UCSD-AML1 (cell line): ENCODE results near the gene TAS2R14.

Experiments used
- DNase-seq: peaks from one replicate; lab custom pipeline; 2025; ENCODE audit not compliant: unreplicated experiment; lab: John Stamatoyannopoulos, UW

The TAS2R14 gene, protein sequence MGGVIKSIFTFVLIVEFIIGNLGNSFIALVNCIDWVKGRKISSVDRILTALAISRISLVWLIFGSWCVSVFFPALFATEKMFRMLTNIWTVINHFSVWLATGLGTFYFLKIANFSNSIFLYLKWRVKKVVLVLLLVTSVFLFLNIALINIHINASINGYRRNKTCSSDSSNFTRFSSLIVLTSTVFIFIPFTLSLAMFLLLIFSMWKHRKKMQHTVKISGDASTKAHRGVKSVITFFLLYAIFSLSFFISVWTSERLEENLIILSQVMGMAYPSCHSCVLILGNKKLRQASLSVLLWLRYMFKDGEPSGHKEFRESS

DNA sequence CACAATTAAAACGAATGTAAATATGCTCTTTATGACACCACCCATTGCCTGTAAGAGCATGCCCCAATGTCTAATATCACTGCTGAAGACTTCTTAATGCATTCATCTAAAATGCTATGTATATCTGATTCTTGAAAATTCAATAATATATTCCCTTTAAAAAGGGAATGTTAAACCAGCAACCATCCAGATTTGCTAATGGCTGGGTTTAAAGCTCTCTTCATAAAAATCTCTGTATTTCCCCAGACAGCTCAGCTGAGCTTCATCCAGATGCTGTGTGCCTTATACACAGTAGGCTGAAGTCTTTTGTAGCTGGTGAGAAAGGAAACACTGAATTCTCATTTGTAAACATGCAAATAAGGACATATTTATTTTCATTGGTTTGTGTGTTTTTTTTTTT, at the start of gene TAS2R14:
TSS of gene TAS2R14 (minus strand) at position 101 of the 400 bp plus-strand sequence. CDS start at position 45, 56 bp downstream.
- no peak for DNase-seq

DNA sequence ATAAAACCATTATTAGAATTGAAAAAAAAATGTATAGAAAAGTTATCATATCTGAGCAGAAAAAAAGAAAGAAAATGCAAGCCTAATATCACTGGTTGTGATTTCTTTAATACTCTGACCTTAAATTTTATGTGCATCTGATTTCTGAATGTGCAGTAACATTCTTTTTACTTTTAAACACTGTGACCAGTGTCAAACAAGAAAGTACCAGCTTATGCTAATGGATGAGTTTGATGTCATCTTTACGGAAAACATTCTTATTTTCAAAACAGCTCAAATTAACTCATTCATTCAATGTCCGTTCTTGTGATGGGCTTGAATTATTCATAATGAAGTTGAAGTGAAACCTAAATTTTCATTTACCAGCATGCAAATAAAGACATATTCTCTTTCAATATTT, 47.7 kb upstream of the TAS2R14 start, which contains the start of gene TAS2R50:
TSS of gene TAS2R50 (minus strand) at position 101 of the 400 bp plus-strand sequence. CDS start at position 49, 52 bp downstream.
- DNase-seq: no peak

DNA sequence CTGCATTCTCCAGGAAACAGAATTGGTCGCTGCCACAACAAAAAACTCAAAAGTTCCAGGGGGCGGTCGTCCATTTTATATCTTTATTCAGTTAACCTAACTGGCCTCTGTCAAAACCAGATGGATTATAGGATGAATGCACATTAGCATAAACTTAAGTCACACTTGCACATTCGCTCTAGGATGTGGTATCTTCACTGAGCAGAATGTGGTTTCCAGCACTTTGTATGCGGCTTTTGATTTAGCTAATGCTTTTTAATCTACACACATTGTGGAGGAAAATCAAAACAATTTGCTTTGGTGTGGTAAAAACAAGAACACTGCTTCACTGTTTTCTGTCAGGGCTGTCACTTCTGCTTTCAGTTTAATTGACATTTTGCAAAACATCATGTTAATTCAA, 43.2 kb upstream of the TAS2R14 start:
- no peak for DNase-seq

DNA sequence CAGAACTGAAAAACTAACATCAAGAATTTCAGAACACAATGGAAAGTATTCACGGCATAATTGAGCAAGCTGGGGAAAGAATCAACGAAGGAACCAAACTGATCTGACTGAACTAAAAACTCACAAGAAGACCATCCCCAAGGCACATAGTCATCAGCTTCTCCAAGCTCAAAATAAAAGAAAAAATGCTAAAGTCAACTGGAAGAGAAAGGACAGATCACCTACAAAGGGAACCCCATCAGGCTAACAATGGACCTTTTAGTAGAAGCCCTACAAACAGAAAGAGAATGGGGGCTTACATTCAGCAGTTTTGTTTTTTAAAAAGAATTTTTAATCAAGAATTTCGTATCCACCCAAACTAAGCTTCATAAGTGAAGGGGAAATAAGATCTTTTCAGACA, 35.9 kb upstream of the TAS2R14 start:
- no peak for DNase-seq

DNA sequence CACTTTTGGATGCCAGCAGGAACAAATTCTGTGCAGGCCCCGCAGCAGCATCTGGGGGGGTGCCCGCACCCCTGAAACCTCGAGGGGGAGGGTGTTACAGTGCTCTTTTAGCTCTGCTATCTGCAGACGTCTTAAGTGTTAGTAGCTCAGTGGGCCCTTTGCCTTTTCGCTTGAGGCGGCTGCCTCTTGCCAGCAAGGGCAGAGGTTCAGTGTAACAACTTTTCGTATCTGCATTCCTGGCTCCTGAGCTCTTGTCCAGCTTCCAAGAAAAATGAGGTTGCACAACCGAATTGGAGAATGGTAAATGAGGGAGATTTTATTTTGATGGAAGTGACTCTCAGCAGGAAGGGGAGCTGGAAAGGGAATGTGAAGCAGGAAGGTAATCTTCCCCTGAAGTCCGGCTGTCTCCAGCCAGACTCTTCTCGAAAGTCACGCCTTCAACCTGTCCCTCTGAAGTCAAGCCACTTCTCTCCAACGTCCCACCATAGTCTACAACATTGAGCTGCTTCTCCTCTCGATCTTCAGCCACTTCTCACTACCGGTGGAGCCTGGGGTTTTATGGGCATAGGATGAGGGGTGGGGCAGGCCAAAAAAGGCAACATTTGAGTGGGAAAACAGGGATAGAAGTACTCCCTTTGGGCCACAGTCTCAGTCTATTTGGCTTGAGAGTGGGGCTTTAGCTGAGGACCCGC, 29.8 kb upstream of the TAS2R14 start:
- no peak for DNase-seq

DNA sequence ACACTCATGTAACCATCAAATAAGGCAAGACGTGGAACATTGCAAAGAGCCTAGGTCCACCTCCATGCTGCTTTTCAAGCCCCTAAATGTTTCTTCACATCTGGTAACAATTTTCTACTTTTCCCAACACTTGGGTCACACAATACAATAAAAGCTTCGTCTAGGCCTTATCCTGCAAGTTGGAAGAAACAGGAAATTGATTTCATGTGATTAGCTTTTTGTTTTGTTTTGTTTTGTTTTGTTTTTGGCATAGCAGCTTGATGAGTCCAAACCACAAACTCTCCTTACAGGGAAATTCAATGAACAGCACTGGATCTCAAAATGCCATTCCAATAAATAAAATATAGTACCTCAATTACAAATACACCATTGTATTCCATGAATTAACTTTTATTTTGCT, 28.3 kb upstream of the TAS2R14 start:
- DNase-seq: no peak

DNA sequence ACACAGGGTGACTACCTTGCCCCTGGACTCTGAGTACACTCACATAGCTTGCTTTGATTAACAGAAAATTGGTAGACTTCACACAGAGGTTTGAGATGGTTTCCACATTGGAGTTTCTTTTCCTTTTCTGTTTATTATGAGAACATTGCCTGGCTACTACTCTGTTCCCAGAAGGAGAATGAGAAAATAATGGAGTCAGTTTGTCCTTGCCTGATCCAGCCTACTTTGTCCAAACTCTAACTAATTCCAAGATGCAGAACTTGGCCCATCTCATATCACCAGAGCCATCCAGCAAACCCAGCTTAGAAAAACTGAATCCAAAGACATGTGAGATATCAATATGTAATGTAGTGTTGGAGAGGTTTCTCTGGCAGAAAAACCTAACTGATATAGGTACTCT, 27.3 kb upstream of the TAS2R14 start:
- no peak for DNase-seq

DNA sequence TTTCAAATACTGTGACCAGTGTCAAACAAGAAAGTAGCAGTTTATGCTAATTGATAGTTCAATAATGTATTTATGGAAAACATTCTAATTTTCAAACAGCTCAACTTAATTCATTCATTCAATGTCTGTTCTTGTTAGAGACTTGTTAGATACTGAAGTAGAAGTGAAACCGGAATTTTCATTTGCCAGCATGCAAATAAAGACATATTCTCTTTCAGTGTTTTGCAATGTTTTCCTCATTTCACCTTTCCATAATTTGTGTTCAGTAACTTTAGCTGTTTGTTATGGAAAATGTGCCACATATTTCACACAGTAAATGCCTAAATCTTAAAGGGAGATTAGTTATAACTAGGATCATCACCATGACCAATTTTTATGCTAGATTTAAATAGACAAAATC, 26.4 kb upstream of the TAS2R14 start:
- no peak for DNase-seq

DNA sequence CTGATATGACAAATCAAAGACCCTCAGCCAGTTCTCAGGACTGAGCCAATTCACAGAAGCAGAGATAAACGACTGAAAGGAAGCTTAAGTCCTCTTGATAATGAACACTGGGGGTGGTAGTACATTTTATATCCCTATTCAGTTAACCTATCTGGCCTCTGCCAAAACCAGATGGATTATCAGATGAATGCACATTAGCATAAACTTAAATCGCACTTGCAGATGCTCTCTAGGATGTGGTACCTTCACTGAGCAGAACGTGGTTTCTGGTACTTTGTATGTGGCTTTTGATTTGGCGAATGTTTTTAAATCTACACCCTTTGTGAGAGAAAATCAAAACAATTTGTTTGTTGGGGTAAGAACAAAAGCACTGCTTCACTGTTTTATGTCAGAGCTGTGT, 21.1 kb upstream of the TAS2R14 start:
- no peak for DNase-seq

DNA sequence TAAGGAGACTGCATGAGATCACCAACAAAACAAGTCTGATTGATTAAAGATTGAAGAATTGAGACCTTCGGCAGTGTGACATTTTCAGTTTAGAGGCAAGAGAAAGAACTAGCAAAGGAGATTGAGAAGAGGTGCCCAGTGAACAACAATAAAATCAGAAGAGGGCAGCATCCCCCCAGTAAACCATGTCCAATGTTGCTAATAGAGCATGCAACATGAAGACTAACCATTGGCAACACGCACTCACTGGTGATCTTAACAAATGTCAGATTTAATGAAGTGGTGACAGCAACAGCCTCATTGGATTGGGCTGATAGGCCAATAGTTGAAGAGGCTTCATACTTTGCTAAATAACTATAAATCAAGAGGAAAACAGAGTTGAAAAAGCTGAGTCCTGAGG, 20.7 kb upstream of the TAS2R14 start:
- no peak for DNase-seq

DNA sequence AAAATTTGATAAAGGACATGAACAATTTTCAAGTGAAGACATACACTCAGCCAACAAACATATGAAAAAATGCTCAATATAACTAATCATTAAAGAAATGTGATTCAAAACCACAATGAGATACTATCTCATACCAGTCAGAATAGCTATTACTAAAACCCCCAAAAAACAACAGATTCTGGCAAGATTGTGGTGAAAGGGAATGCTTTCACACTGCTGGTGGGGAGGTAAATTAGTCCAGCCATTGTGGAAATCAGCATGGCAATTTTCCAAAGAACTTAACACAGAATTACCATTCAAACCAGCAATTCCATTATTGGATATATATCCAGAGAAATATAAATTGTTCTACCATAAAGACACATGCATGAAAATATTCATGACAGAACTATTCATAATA, 18.7 kb upstream of the TAS2R14 start:
- DNase-seq: no peak

DNA sequence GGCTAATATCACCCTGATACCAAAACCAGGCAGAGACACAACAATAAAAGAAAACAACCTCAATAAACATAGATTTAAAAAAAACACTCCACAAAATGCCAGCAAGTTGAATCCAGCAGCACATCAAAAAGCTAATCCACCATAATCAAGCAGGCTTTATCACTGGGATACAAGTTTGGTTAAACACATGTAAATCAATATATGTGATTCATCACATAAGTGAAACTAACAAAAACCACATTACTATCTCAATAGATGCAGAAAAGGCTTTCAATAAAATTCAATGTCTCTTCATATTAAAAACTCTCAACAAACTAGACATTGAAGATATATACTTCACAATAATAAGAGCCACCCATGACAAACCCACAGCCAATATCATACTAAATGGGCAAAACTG, 17.0 kb upstream of the TAS2R14 start:
- DNase-seq: no peak

DNA sequence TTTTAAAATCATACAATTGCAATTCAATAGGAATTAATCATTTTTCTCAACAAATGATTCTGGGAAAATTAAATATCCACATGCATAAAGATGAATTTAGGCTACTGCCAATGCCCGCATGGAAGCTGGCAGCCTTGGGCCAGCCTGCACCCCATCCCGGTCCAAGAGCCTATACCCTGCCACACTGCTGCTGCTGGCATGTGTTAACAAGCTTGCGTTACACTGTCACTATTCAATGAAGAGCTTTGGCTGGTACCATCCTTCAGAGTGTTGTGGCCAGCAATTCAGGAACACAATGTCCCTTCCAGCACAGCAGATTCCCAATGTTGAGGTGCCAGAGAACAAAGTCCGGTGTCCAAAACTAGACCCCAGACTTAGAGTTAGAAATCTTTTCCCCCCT, 13.6 kb upstream of the TAS2R14 start:
- DNase-seq: no peak

DNA sequence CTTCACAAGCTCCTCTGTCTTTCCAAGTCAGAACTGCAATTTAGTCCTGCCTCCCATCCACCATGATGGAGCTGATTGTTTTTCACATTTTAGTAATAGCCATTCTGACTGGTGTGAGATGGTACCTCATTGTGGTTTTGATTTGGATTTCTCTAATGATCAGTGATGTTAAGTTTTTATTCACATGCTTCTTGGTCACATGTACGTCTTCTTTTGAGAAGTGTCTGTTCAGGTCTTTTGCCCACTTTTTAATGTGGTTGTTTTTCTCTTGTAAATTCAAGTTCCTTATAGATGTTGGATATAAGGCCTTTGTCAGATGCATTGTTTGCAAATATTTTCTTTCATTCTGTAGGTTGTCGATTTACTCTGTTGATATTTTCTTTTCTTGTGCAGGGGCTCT, 4.1 kb upstream of the TAS2R14 start:
- DNase-seq: no peak

DNA sequence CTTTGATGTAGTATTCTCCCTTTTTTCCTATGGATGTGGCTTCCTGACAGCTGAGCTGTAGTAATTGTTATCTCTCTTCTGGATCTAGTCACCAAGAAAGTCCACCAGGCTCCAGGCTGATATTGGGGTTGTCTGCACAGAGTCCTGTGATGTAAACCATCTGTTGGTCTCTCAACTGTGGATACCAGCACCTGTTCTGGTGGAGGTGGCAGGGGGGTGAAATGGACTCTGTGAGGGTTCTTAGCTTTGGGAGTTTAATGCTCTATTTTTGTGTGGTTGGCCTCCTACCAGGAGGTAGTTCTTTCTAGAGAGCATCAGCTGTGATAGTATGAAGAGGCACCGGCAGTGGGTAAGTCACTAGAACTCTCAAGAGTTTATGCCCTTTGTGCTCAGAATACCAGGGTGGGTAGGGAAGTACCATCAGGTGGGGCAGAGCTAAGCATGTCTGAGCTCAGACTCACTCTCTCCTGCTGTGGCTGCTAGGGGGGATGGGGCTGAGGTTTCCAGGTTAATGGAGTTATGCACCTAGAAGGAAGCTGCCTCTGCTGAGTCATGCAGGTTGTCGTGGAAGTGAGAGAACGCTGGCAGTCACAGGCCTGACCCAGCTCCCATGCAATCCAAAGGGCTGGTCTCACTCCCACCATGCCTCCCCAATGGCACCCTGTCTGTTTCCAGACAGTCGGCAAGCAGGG, 3.0 kb upstream of the TAS2R14 start:
- DNase-seq: peak; percentile 13

DNA sequence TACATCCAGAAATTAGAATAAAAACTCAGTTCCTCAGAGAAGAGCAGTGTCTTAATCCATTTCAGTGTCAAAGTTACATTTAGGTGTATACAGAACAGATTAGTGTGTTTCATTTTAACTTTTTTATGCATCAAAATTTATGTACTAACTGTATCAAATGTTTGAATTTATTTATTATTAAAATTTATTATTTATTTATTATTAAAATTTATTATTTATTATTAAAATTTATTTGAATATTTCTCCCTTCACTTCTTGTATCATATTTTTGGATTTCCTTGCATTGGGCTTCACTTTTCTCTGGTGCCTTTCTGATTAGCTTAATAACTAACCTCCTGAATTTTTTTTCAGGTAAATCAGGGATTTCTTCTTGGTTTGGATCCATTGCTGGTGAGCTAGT, 2.3 kb upstream of the TAS2R14 start:
- no peak for DNase-seq

DNA sequence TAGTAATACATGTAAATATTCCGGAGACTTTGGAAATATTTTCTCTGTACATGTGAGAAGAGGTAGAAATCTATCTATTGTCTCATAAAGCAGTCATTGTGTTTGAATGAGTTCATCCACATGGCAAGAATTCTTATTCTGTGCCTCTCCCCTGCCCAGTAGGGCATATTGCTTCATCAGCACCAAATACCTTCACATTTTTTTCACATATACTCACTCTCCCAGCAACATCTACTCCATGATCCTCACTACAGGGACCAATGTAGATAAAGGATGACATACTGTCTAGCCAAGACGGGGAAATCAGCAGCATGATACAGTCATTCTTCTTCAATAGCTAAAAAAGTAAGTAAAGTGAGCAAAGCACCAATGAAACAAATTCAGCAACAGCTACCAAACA, 1.3 kb upstream of the TAS2R14 start:
- no peak for DNase-seq

DNA sequence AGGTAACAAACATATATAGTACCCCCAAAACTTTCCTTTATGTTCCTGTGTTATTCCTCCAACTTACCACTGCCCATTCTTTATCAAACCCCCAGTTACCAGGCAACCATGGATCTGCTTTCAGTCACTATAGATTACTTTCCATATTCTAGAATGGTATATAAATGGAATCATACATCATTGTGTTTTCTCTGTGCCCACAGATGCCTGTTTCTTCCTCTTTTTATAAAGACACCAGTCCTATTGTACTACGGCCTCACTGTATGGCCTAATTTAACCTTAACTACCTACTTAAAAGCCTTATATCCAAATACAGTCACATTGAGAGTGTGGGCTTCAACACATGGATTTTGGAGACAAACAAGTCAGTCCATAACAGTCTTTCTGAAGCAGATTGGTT, 2.6 kb downstream of the TAS2R14 start:
- no peak for DNase-seq

DNA sequence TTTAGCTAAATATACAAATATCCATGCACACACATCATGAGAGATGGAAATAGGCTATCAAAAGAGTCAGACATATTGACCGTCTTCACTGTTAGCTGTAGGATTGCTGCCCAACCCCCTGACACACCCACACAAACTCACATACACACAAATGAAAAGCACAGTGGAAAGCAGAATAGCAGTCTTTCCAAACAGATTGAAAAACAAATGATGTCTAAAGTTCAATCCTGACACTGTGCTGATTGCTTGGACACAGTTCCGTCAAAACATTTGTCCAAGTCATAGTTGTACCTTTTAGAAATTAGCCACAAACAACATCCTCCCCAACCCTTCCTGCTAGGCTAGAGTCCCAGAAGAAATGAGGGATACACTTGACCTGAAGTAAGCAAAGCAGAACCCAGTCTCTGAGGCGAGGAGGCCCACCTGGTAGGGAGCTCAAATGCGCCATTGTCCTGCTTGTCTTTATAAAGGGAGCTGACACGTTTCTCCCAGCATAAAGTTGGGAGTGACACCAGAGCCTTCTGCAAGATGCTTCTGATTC, 10.2 kb downstream of the TAS2R14 start, which contains the start of gene PRH2:
TSS of gene PRH2 (plus strand) at position 491 of the 541 bp plus-strand sequence. CDS start at position 529, 38 bp downstream.
- no peak for DNase-seq

DNA sequence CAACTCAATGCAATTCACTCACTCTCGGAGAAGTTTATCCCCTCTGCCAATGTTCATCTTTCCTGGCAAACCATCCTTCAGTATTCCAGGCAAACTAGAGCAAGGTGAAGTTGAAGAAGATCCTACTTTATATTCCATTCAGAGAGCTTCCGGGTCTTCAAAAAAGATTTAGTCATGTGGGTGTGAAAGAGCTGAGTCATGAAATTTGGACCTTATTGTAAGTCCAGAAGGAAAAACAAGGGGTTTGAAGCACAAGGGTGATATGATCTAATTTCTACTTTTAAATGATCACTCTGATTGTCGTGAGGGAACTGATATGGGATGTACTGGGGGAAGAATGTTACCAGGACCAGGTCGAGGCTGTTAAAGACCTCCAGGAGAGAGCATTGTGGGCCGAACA, 12.8 kb downstream of the TAS2R14 start:
- no peak for DNase-seq

DNA sequence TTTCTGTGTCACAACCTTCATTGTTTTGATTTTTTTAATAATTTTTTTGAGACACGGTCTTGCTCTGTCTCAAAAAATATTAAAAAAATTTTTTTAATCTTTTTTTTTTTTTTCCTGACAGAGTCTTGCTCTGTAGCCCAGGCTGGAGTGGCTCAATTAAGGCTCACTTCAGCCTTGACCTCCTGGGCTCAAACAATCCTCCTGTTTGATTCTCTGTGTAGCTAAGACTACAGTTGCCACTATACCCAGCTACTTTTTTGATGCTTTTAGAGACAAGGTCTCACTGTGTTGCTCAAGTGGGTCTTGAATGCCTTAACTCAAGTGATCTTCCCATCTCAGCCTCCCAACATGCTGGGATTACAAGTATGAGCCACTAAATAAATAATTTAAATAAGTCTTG, 19.3 kb downstream of the TAS2R14 start:
- DNase-seq: no peak

DNA sequence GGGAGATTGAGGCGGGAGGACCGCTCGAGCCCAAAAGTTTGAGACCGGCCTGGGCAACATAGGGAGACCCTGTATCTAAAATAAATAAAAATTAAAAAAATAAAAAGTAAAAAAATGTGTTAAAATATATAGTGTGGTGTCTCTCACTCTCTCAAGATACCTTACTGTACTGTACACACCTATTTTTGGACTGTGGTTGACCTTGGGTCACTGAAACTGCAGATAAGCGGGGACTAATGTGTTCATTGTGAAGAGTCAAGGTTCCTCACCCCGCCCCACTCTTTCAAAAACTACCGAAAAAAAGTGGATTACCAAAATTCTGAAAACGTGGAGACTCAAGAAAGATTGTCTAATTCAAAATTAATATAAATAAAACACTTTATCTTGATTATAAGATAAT, 28.7 kb downstream of the TAS2R14 start:
- DNase-seq: no peak
